Measurements from ENCODE around the gene PDE9A. TPM values are rescaled to one million over a fixed set of nuclear protein-coding genes. Genes with fewer than 3 reads are reported as not detected.

PDE9A gene
- total RNA-seq, 1 experiment from 2014 or later = 8.4 TPM

DNA sequence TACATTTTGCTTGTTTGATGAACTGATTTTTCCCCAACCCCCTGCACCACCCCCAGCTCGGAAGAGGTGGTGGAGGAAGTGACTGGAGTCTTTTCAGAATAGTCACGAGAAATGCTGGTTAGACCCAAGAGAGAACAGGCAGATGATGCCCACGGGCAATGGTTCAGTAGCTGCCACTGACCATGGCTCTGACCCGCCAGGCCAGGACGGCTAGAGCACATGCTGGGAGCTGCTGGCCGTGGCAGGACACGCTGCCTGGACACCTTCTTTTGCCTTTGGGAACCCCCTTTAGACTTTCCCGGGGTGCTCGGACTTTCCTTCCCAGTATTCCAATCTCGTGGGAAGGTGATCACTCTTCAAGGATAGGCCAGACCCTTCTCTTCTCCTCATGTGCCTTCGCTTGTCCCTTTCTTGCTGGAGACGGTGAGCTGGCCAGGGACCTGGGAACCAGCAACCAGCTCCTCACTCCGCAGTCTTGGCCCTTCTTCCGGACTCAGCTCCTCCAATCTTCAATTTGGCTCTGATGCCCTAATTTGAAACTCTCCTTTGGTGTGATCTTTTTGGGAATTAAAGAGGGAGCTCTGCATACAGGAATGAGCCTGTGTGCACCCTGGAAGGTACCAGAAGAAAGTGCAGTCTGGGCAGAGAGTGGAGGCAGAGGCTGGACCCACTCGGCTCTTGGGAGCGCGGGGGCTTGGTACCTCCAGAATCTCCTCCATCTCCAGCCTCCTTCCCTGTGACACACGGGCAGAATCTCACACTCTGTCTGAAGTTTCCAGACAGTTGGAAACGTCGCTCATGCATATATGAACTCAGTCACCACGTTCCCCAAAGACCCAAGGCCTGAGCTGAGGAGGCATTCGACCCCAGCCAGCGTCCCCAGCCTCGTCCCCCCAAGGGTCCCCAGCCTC is 4.0 kb upstream of the PDE9A start:
- H3K4me3 ChIP-seq = no peak overlapping the region
- H3K9me3 ChIP-seq (ENCODE audit: insufficient read depth, low read depth) = no peaks in the 10 kb centered on the region
- intact Hi-C loops (cut with micrococcal nuclease; ENCODE audit: unreplicated experiment) = loop anchor here (5.0 kb wide), 1 partner anchor 83 kb away; no protein-coding TSS in a partner anchor
- no TSS peak for BruUV-seq (replicated peaks)
- no peaks in the 10 kb centered on the region for H3K9me2 ChIP-seq (ENCODE audit: insufficient read depth)
- no peak for DNase-seq
- no peak overlapping the region for H2AFZ ChIP-seq
- ChIA-PET CTCF (no interaction called here), POLR2A (ENCODE audit: unreplicated experiment) (interaction anchor here (0.6 kb wide), 1 partner anchor 93 kb away, joined by 8 read pairs; no protein-coding TSS in a partner anchor)
- no peaks in the 10 kb centered on the region for H3K79me2 ChIP-seq (ENCODE audit: low read depth)
- TF ChIP-seq, protein P1, sequence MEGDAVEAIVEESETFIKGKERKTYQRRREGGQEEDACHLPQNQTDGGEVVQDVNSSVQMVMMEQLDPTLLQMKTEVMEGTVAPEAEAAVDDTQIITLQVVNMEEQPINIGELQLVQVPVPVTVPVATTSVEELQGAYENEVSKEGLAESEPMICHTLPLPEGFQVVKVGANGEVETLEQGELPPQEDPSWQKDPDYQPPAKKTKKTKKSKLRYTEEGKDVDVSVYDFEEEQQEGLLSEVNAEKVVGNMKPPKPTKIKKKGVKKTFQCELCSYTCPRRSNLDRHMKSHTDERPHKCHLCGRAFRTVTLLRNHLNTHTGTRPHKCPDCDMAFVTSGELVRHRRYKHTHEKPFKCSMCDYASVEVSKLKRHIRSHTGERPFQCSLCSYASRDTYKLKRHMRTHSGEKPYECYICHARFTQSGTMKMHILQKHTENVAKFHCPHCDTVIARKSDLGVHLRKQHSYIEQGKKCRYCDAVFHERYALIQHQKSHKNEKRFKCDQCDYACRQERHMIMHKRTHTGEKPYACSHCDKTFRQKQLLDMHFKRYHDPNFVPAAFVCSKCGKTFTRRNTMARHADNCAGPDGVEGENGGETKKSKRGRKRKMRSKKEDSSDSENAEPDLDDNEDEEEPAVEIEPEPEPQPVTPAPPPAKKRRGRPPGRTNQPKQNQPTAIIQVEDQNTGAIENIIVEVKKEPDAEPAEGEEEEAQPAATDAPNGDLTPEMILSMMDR (conservative IDR thresholded peaks at IDR 0.05) = no peak
- no peak for TF ChIP-seq EZH2 (IDR thresholded peaks at IDR 0.05; ENCODE audit: low read depth)
- no peaks in the 10 kb centered on the region for H3K36me3 ChIP-seq (ENCODE audit: low read depth)
- no peaks in the 10 kb centered on the region for H3K4me1 ChIP-seq (replicated peaks; ENCODE audit: insufficient read depth)
- H3K27me3 ChIP-seq (ENCODE audit: insufficient read depth, low read depth) = no peaks in the 10 kb centered on the region
- no peak overlapping the region for H3K27ac ChIP-seq
- H4K20me1 ChIP-seq (ENCODE audit: insufficient read depth) = no peaks in the 10 kb centered on the region
- H3F3A ChIP-seq (ENCODE audit: insufficient read depth, low read depth) = peaks cover 7% of the 10 kb centered on the region; the same call in 1 of the 2 replicates
- H3K4me2 ChIP-seq = no peak overlapping the region

DNA sequence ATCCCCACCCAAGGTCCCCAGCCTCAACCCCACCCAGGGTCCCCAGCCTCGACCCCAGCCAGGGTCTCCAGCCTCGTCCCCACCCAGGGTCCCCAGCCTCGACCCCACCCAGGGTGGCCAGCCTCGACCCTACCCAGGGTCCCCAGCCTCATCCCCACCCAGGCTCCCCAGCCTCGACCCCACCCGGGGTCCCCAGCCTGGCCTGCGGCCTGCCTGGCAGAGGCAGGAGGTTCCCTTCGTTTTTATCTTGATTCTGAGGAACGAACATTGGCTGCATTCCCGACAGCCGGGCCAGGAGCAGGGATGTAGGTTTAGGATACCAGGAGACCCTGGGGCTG is 3.4 kb upstream of the PDE9A start:
- Histone ChIP-seq H4K20me1 (ENCODE audit: insufficient read depth) (no peaks in the 10 kb centered on the region; the same call in 1 of the 2 replicates), H3K4me3 (no peak overlapping the region), H2AFZ (no peak overlapping the region), H3K27ac (no peak overlapping the region), H3K4me1 (replicated peaks; ENCODE audit: insufficient read depth) (peaks cover 5% of the 10 kb centered on the region), H3K9me2 (ENCODE audit: insufficient read depth) (no peaks in the 10 kb centered on the region), H3K4me2 (no peak overlapping the region), H3K36me3 (ENCODE audit: low read depth) (no peaks in the 10 kb centered on the region), H3K27me3 (ENCODE audit: insufficient read depth, low read depth) (no peaks in the 10 kb centered on the region), H3F3A (ENCODE audit: insufficient read depth, low read depth) (peaks cover 7% of the 10 kb centered on the region; the same call in 1 of the 2 replicates), H3K9me3 (ENCODE audit: insufficient read depth, low read depth) (no peaks in the 10 kb centered on the region), H3K79me2 (ENCODE audit: low read depth) (no peaks in the 10 kb centered on the region)
- TF ChIP-seq, protein P1 (conservative IDR thresholded peaks at IDR 0.05) = no peak
- no peak for TF ChIP-seq EZH2 (IDR thresholded peaks at IDR 0.05; ENCODE audit: low read depth)
- intact Hi-C loops (cut with micrococcal nuclease; ENCODE audit: unreplicated experiment) = loop anchor here (5.0 kb wide), 1 partner anchor 82 kb away; no protein-coding TSS in a partner anchor
- no peak for DNase-seq
- CTCF ChIA-PET = no interaction called here
- BruUV-seq (replicated peaks) = no TSS peak
- POLR2A ChIA-PET (ENCODE audit: unreplicated experiment) = interaction anchor here (0.6 kb wide), 1 partner anchor 92 kb away, joined by 8 read pairs; no protein-coding TSS in a partner anchor

DNA sequence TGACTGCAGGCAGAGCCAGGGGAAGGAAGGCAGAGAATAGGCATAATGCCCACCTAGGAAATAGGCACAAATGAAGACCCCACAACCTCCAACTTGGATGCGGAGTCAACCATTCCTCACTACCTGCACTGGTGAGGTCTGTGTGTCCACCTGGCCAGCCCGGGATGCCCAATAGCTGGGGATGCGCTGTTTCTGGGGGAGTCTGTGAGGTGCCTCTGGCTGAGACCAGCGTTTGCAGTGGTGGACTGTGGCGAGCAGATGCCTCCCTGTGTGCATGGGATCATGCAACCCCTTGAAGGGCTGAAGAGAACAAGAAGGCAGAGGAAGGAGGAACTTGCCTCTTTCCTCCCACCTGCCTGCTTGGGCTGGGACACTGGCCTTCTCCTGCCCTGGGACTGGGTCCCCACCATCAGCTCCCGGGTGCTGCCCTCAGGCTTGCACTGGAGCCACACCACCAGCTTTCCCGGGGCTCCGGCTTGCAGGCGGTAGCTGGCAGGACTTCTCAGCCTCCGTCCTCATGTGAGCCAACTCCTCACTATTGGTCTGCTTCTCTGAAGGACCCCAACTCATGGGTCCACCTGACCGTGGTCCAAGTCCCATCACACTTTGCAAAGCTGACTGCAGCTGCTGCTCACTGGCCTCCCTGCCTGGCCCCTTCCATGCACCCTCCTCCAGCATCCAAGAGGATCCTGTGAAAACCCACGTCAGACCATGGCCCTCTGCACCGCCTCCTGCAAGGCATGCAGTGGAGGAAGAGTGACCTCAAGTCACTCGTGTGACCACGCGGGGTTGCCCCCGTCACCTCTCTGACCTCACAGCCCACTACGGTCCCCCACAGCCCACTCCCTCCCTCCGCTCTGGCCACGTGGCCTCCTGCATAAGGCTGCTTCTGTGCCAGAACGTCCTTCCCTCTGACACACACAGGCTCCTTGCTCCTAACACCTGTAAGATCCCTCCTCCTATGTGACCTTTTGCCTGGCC is 2.7 kb upstream of the PDE9A start:
- peaks cover 12% of the 10 kb centered on the region for H3K4me1 ChIP-seq (replicated peaks; ENCODE audit: insufficient read depth)
- no peak overlapping the region for H3K4me2 ChIP-seq
- H3K36me3 ChIP-seq (ENCODE audit: low read depth) = no peaks in the 10 kb centered on the region
- POLR2A ChIA-PET (ENCODE audit: unreplicated experiment) = interaction anchor here (0.7 kb wide), 1 partner anchor 81 kb away, joined by 4 read pairs; no protein-coding TSS in a partner anchor
- CTCF ChIA-PET = no interaction called here
- no peak overlapping the region for H3K4me3 ChIP-seq
- no peaks in the 10 kb centered on the region for H3K79me2 ChIP-seq (ENCODE audit: low read depth)
- H3F3A ChIP-seq (ENCODE audit: insufficient read depth, low read depth) = peaks cover 7% of the 10 kb centered on the region; the same call in 1 of the 2 replicates
- H3K27me3 ChIP-seq (ENCODE audit: insufficient read depth, low read depth) = no peaks in the 10 kb centered on the region
- no TSS peak for BruUV-seq (replicated peaks)
- no peak for DNase-seq
- intact Hi-C loops (cut with micrococcal nuclease; ENCODE audit: unreplicated experiment) = loop anchor here (5.0 kb wide), 1 partner anchor 82 kb away; no protein-coding TSS in a partner anchor
- TF ChIP-seq, protein P1 (conservative IDR thresholded peaks at IDR 0.05) = no peak
- no peak for TF ChIP-seq EZH2 (IDR thresholded peaks at IDR 0.05; ENCODE audit: low read depth)
- no peaks in the 10 kb centered on the region; the same call in 1 of the 2 replicates for H4K20me1 ChIP-seq (ENCODE audit: insufficient read depth)
- no peak overlapping the region for H3K27ac ChIP-seq
- H3K9me2 ChIP-seq (ENCODE audit: insufficient read depth) = no peaks in the 10 kb centered on the region
- H3K9me3 ChIP-seq (ENCODE audit: insufficient read depth, low read depth) = no peaks in the 10 kb centered on the region
- no peak overlapping the region for H2AFZ ChIP-seq
